CD1c-positive myeloid dendritic cell (primary cell): ENCODE data around the gene PLOD2.

Source experiments
- DNase-seq: peaks from one replicate; pipeline ENCODE4 v3.0.0-alpha.2; 2016; ENCODE audit errors: extremely low spot score

The PLOD2 gene

GRCh38 chr3:146166415-146166821, 5.4 kb upstream of the PLOD2 start:
- DNase-seq, result no peak

GRCh38 chr3:146165877-146166276, 4.9 kb upstream of the PLOD2 start:
- DNase-seq, result no peak

GRCh38 chr3:146164971-146165769, 4.2 kb upstream of the PLOD2 start:
- DNase-seq, result no peak

- no peak for DNase-seq
Measured at GRCh38 chr3:146164506-146164905, 3.5 kb upstream of the PLOD2 start.

- DNase-seq, result no peak
Measured at GRCh38 chr3:146164071-146164470, 3.1 kb upstream of the PLOD2 start.

- no peak for DNase-seq
Measured at GRCh38 chr3:146163584-146163983, 2.6 kb upstream of the PLOD2 start.

GRCh38 chr3:146162561-146162960, 1.6 kb upstream of the PLOD2 start:
- no peak for DNase-seq

- no peak for DNase-seq
Measured at GRCh38 chr3:146161663-146162002, 649 bp upstream of the PLOD2 start.

- peak; percentile 10 for DNase-seq
Measured at GRCh38 chr3:146160321-146160963, 542 bp downstream of the PLOD2 start.

GRCh38 chr3:146159616-146160320, 1.2 kb downstream of the PLOD2 start:
- no peak for DNase-seq

- DNase-seq, result no peak
Measured at GRCh38 chr3:146159037-146159436, 1.9 kb downstream of the PLOD2 start.

- no peak for DNase-seq
Measured at GRCh38 chr3:146157325-146158060, 3.5 kb downstream of the PLOD2 start.

- no peak for DNase-seq
Measured at GRCh38 chr3:146156666-146157314, 4.2 kb downstream of the PLOD2 start.

GRCh38 chr3:146156095-146156494, 4.9 kb downstream of the PLOD2 start:
- DNase-seq, result no peak

- DNase-seq, result no peak
Measured at GRCh38 chr3:146154995-146155394, 6.0 kb downstream of the PLOD2 start.

GRCh38 chr3:146154316-146154715, 6.7 kb downstream of the PLOD2 start:
- DNase-seq, result no peak

- DNase-seq, result no peak
Measured at GRCh38 chr3:146153429-146153828, 7.6 kb downstream of the PLOD2 start.

- DNase-seq, result no peak
Measured at GRCh38 chr3:146152834-146153233, 8.2 kb downstream of the PLOD2 start.

GRCh38 chr3:146148468-146148931, 12.5 kb downstream of the PLOD2 start:
- no peak for DNase-seq

GRCh38 chr3:146145642-146146041, 15.3 kb downstream of the PLOD2 start:
- no peak for DNase-seq

- no peak for DNase-seq
Measured at GRCh38 chr3:146142757-146143156, 18.2 kb downstream of the PLOD2 start.
